HEK293 (cell line): ENCODE results near the gene THBS1.

ENCODE experiments used
- CTCF ChIA-PET: fragments of 350-600 bp; formaldehyde crosslinking; extraction: SDS; loops from one replicate; lab custom pipeline; 2021; ENCODE audit warnings: antibody characterized with exemption; lab: Yijun Ruan, JAX
- POLR2A ChIA-PET: fragments of 300-600 bp; formaldehyde crosslinking; extraction: SDS; loops from one replicate; lab custom pipeline; 2020; ENCODE audit warnings: antibody characterized with exemption, inconsistent platforms; lab: Yijun Ruan, JAX
- H3K27ac ChIP-seq: fragments of 200-500 bp; sonication (Bioruptor generic); 2 replicates; pipeline ENCODE4 v1.5.1; 2014; ENCODE audit warnings: low read depth, low read length, control low read depth, inconsistent platforms; ENCODE audit errors: extremely low read depth
- H3K36me3 ChIP-seq, 2 experiments: fragments of 200-500 bp in 1 of 2; sonication (Bioruptor generic) in 1 of 2; 1 replicate in 1 of 2; 2 replicates in 1 of 2; pipeline ENCODE4 v1.5.1; 2014 to 2017; ENCODE audit warnings: inconsistent platforms in 2 of 2, low read length in 2 of 2; ENCODE audit not compliant: control insufficient read depth in 2 of 2, insufficient read depth in 1 of 2
- H3K4me1 ChIP-seq: fragments of 200-500 bp; sonication (Bioruptor generic); 2 replicates; pipeline ENCODE4 v1.5.1; 2014; ENCODE audit warnings: mild to moderate bottlenecking, low read length, inconsistent platforms; ENCODE audit not compliant: control insufficient read depth, insufficient read depth
- H3K4me3 ChIP-seq: 2 replicates; pipeline ENCODE4 v1.5.1; 2011; ENCODE audit warnings: low read depth, mild to moderate bottlenecking, control low read depth, low read length, moderate library complexity
- H3K9me3 ChIP-seq: fragments of 200-500 bp; sonication (Bioruptor generic); 2 replicates; pipeline ENCODE4 v1.5.1; 2014; ENCODE audit warnings: low read depth, low read length, inconsistent platforms; ENCODE audit not compliant: control insufficient read depth, insufficient read depth
- BCL11B ChIP-seq: fragments of 450-650 bp; formaldehyde crosslinking; IDR thresholded peaks from 2 replicates; pipeline ENCODE4 v1.5.1; 2016; ENCODE audit warnings: low read depth, missing biosample characterization, missing genetic modification characterization
- GFI1B ChIP-seq: fragments of 450-650 bp; formaldehyde crosslinking; IDR thresholded peaks from 2 replicates; pipeline ENCODE4 v1.5.1; 2016; ENCODE audit warnings: missing biosample characterization, missing genetic modification characterization
- GLI2 ChIP-seq: fragments of 450-650 bp; formaldehyde crosslinking; IDR thresholded peaks from 2 replicates; pipeline ENCODE4; 2017; ENCODE audit warnings: missing biosample characterization, missing genetic modification characterization, low read depth, borderline replicate concordance
- IKZF3 ChIP-seq: fragments of 450-650 bp; IDR thresholded peaks from 2 replicates; pipeline ENCODE4 v1.5.0; 2018; ENCODE audit warnings: missing biosample characterization, mild to moderate bottlenecking, missing genetic modification characterization, moderate library complexity
- KLF7 ChIP-seq: fragments of 450-650 bp; formaldehyde crosslinking; IDR thresholded peaks from 2 replicates; pipeline ENCODE4 v1.5.1; 2016; ENCODE audit warnings: missing biosample characterization, missing genetic modification characterization, borderline replicate concordance
- ZBTB11 ChIP-seq: fragments of 450-650 bp; formaldehyde crosslinking; conservative IDR thresholded peaks from 2 replicates; pipeline ENCODE4 v1.5.1; 2016; ENCODE audit warnings: low read depth, missing biosample characterization, missing genetic modification characterization
- ZBTB49 ChIP-seq: fragments of 450-650 bp; formaldehyde crosslinking; IDR thresholded peaks from 2 replicates; pipeline ENCODE4 v1.5.1; 2016; ENCODE audit warnings: missing biosample characterization, missing genetic modification characterization, low read depth
- ZFHX2 ChIP-seq: fragments of 450-650 bp; formaldehyde crosslinking; conservative IDR thresholded peaks from 2 replicates; pipeline ENCODE4 v1.5.1; 2016; ENCODE audit warnings: missing biosample characterization, missing genetic modification characterization
- ZFP41 ChIP-seq: fragments of 450-650 bp; formaldehyde crosslinking; IDR thresholded peaks from 2 replicates; pipeline ENCODE4 v1.5.1; 2016; ENCODE audit warnings: missing biosample characterization, missing genetic modification characterization, borderline replicate concordance
- ZNF10 ChIP-seq: fragments of 450-650 bp; formaldehyde crosslinking; IDR thresholded peaks from 2 replicates; pipeline ENCODE4 v1.5.1; 2017; ENCODE audit warnings: missing biosample characterization, missing genetic modification characterization
- ZNF138 ChIP-seq: fragments of 450-650 bp; formaldehyde crosslinking; IDR thresholded peaks from 2 replicates; pipeline ENCODE4 v1.5.1; 2016; ENCODE audit warnings: missing biosample characterization, missing genetic modification characterization, borderline replicate concordance
- ZNF155 ChIP-seq: fragments of 450-650 bp; formaldehyde crosslinking; IDR thresholded peaks from 2 replicates; pipeline ENCODE4 v1.5.1; 2016; ENCODE audit warnings: missing biosample characterization, missing genetic modification characterization
- ZNF266 ChIP-seq: fragments of 450-650 bp; formaldehyde crosslinking; IDR thresholded peaks from 2 replicates; pipeline ENCODE4 v1.5.1; 2016; ENCODE audit warnings: missing biosample characterization, missing genetic modification characterization, low read depth
- ZNF274 ChIP-seq, 2 experiments: fragments of 200-500 bp in 1 of 2; fragments of 450-650 bp in 1 of 2; sonication (Bioruptor generic) in 1 of 2; formaldehyde crosslinking in 1 of 2; IDR thresholded peaks; 2 replicates each; pipeline versions ENCODE4 v1.5.1 to v1.6.1; 2014 to 2016; ENCODE audit warnings: borderline replicate concordance in 1 of 2, inconsistent platforms in 1 of 2, low read length in 1 of 2, missing biosample characterization in 1 of 2, missing genetic modification characterization in 1 of 2
- ZNF416 ChIP-seq: fragments of 450-650 bp; formaldehyde crosslinking; IDR thresholded peaks from 2 replicates; pipeline ENCODE4 v1.5.1; 2016; ENCODE audit warnings: missing biosample characterization, missing genetic modification characterization
- ZNF529 ChIP-seq: fragments of 450-650 bp; formaldehyde crosslinking; IDR thresholded peaks from 2 replicates; pipeline ENCODE4 v1.5.1; 2017; ENCODE audit warnings: missing genetic modification characterization, missing biosample characterization; ENCODE audit not compliant: insufficient replicate concordance
- ZNF555 ChIP-seq: fragments of 450-650 bp; formaldehyde crosslinking; conservative IDR thresholded peaks from 2 replicates; pipeline ENCODE4 v1.5.1; 2017; ENCODE audit warnings: missing biosample characterization, mild to moderate bottlenecking, missing genetic modification characterization, inconsistent platforms
- ZNF558 ChIP-seq: fragments of 450-650 bp; formaldehyde crosslinking; IDR thresholded peaks from 2 replicates; pipeline ENCODE4 v1.5.1; 2016; ENCODE audit warnings: missing biosample characterization, missing genetic modification characterization
- ZNF560 ChIP-seq: fragments of 450-650 bp; formaldehyde crosslinking; IDR thresholded peaks from 2 replicates; pipeline ENCODE4 v1.5.1; 2017; ENCODE audit warnings: missing biosample characterization, missing genetic modification characterization, borderline replicate concordance
- ZNF654 ChIP-seq: fragments of 450-650 bp; formaldehyde crosslinking; IDR thresholded peaks from 2 replicates; pipeline ENCODE4 v1.5.1; 2016; ENCODE audit warnings: low read depth, missing biosample characterization, missing genetic modification characterization
- ZNF670 ChIP-seq: fragments of 450-650 bp; formaldehyde crosslinking; IDR thresholded peaks from 2 replicates; pipeline ENCODE4 v1.5.1; 2016; ENCODE audit warnings: missing biosample characterization, missing genetic modification characterization, low read depth
- ZNF776 ChIP-seq: fragments of 450-650 bp; formaldehyde crosslinking; IDR thresholded peaks from 2 replicates; pipeline ENCODE4 v1.5.0; 2017; ENCODE audit warnings: missing biosample characterization, missing genetic modification characterization, borderline replicate concordance
- ZSCAN23 ChIP-seq: fragments of 450-650 bp; formaldehyde crosslinking; IDR thresholded peaks from 2 replicates; pipeline ENCODE4 v1.5.1; 2016; ENCODE audit warnings: missing biosample characterization, missing genetic modification characterization
- ZSCAN4 ChIP-seq: fragments of 450-650 bp; formaldehyde crosslinking; IDR thresholded peaks from 2 replicates; pipeline ENCODE4 v1.5.1; 2017; ENCODE audit warnings: missing biosample characterization, missing genetic modification characterization
- ZXDB ChIP-seq: fragments of 450-650 bp; formaldehyde crosslinking; IDR thresholded peaks from 2 replicates; pipeline ENCODE4 v1.5.1; 2016; ENCODE audit warnings: missing biosample characterization, missing genetic modification characterization

THBS1 gene

DNA sequence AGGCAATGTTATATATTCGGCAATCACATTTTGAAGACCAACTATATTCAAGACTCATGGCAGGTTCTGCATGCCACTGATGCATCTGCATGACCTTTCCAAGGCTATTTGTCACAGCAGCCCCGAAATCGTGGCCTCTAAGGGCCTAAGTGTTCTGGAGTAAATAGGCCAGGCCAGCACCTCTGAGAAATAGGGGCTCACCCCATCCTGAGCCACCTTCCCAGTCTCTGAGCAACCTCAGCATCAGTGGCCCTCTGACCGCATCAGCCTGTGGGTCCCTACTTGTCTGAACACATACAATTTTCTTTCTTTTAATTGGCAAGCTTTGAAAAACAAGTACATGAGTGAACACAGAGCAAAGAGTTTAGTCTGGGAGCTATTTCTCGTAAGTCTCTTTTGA, 45.9 kb upstream of the THBS1 start (continued):
- TF ChIP-seq GFI1B (no peak), ZNF416 (tag by site-specific recombination) (no peak)

DNA sequence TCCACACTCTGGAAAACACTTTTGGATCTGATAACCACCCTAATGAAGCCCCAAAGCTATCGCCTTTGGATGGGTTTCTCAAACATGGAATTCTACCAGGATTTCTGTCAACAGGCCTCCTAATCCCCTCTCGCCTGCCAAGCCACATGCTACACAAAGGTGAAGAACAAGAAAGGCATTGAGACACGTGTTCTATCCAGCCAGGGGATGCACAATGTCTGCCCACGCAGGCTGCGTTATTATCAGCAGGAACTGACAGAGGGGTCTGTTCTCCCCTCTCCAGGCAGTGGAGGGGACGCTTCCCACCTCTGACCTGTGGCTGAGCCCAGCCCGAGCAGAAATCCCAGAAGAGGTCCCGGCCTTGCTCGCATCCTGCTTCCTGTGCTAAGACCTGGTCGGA, 45.4 kb upstream of the THBS1 start:
- no peak overlapping the region for H3K4me3 ChIP-seq
- no peaks in the 10 kb centered on the region for H3K9me3 ChIP-seq
- ChIA-PET CTCF (no interaction called here), POLR2A (no interaction called here)
- TF ChIP-seq BCL11B (tag by site-specific recombination) (no peak), KLF7 (tag by site-specific recombination) (no peak), ZBTB49 (tag by site-specific recombination) (no peak)
- no peak overlapping the region for H3K27ac ChIP-seq
- H3K4me1 ChIP-seq, result no peaks in the 10 kb centered on the region
- no peaks in the 10 kb centered on the region for H3K36me3 ChIP-seq

DNA sequence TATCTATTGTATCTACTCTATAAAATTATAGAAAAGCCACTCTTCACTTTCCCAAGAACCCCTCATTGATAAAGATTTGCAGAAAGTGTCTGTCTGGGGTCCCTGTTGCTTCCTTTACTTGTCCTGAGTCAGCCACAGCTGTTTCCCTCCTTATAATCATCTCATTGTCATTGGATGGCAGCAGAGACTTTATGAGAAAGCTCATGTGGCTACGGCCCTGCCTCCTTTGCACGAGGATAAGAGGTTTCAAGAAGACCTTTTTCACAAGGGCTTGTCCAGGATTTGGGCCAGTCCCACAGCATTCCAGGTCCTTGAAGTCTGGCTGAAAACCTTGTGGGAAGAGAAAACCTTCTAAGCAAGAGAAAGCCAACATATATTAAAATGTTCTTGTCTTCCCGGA, 41.9 kb upstream of the THBS1 start:
- Histone ChIP-seq H3K4me3 (no peak overlapping the region), H3K4me1 (no peaks in the 10 kb centered on the region), H3K9me3 (no peaks in the 10 kb centered on the region), H3K36me3 (no peaks in the 10 kb centered on the region), H3K27ac (no peak overlapping the region)
- POLR2A ChIA-PET, result no interaction called here
- CTCF ChIA-PET, result no interaction called here
- TF ChIP-seq GLI2 (no peak), ZNF654 (no peak), ZNF266 (tag by site-specific recombination) (no peak), ZXDB (tag by site-specific recombination) (no peak), ZNF10 (no peak), ZFP41 (no peak), IKZF3 (no peak), ZNF776 (tag by site-specific recombination) (no peak), ZNF529 (tag by site-specific recombination) (no peak), ZNF274 (IDR thresholded peaks at IDR 0.05; ENCODE audit: low read length) (no peak), ZNF274 (tag by site-specific recombination; IDR thresholded peaks at IDR 0.05; ENCODE audit: borderline replicate concordance) (no peak), ZSCAN4 (tag by site-specific recombination) (no peak), ZNF670 (no peak), ZNF555 (tag by site-specific recombination) (no peak), ZNF155 (tag by site-specific recombination) (no peak), ZNF138 (tag by site-specific recombination) (no peak), ZSCAN23 (tag by site-specific recombination) (no peak), ZNF560 (tag by site-specific recombination) (no peak), ZBTB11 (tag by site-specific recombination) (no peak), ZFHX2 (no peak), ZNF558 (no peak)
